GM13977 (cell line): Measurements from ENCODE around the gene OLFM2.

ENCODE experiments used
- DNase-seq: peaks from one replicate; pipeline ENCODE4 v3.0.0; 2012; ENCODE audit warnings: low spot score
- CTCF ChIP-seq: IDR thresholded peaks from 2 replicates; pipeline ENCODE4 v1.5.1; 2012; ENCODE audit warnings: mild to moderate bottlenecking, control low read depth; ENCODE audit not compliant: insufficient read depth; ENCODE audit errors: extremely low read depth, missing control alignments
- in situ Hi-C: fragments of 300-500 bp; cut with MboI; formaldehyde crosslinking; loops from one replicate; pipeline ENCODE4 v1.12.0; 2022; ENCODE audit warnings: low sequenced_read_pairs, low pct_unique_long_range_greater_than_20kb, mixed read lengths, inconsistent platforms; ENCODE audit not compliant: unreplicated experiment

The OLFM2 gene

GRCh38 chr19:9811139-9811538, 125.2 kb downstream of the OLFM2 start:
- in situ Hi-C loops, result no loop called here
- no peak for DNase-seq
- TF ChIP-seq CTCF, result no peak

DNA sequence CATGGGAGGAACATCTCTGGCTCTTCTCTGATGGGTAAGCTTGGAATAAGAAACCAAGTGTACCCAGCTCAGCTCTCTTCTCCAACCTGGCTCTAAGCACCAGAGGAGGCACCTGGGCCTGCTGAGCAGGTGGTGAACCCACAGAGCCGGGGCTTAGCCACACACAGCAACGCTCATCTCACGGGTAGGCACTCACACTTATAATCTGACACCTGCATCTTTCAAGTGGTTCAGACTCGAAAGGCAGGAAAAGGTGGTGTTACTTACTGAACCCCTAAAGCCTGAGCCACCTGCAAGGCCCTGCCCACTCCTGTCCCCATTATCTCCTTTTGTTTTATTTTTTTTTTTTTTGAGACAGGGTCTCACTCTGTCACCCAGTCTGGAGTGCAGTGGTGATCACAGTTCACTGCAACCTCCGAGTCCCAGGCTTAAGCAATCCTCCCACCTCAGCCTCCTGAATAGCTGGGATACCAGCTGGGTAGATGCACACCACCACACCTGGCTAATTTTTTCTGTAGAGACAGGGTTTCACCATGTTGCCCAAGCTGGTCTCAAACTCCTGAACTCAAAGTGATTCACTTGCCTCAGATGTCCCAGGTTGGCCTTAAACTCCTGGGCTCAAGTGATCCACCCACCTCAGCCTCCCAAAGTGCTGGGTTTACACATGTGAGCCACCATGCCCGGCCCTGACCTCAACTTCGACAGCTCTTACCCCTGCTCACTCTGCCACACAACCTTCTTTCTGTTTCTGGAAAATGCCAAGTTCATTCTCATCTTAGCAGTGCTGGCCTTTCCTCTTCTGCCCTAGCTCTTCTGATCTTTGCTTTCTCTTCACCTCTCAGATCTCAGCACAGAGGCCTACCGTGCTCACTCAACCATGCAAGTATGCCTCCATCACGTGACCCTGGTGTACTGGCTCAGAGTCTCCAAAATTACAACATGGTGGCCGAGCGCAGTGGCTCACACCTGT, 127.2 kb downstream of the OLFM2 start:
- in situ Hi-C loops, result no loop called here
- no peak for DNase-seq
- no peak for TF ChIP-seq CTCF

DNA sequence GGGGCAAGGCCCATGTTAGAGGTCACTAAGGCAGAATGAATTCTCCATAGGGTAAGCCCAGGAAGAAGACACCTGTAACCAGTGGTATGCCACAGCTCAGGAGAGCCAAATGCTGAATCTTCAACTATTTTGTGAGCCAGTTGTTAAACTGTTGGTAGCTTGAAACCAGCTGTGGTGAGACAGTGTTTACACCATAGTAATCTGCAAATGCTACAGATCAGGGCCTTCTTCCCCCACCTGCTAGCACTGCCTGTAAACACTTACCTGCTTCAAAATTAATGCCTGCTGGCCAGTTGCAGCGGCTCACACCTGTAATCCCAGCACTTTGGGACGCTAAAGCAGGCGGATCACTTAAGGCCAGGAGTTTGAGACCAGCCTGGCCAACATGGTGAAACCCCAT, 129.5 kb downstream of the OLFM2 start:
- TF ChIP-seq CTCF, result no peak

More for the DNA sequence above, 129.5 kb downstream of the OLFM2 start:
- DNase-seq, result no peak
- in situ Hi-C loops, result no loop called here
